ENCODE results near the gene ZSWIM3. TPM values are rescaled to one million over a fixed set of nuclear protein-coding genes. Genes with fewer than 3 reads are reported as not detected.

The ZSWIM3 gene
- polyA plus RNA-seq, 4 donors = 5.1 to 5.3 (median 5.2) TPM

DNA sequence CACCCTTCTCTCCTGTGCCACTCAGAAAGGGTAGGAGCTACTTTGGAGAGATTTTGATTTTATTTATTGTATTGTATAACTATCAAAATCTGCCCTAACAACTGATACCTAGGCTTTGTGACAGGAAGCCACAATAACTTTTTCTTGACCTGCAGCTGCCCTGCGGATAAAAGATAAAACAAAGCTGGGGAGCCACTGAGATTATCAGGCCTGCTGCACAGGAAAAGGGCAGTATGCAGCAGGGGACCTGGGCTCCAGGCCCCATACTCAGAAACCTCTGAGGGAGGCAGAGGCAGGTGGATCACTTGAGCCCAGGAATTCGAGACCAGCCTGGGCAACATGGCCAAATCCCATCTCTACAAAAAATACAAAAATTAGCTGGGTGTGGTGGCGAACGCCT lies 24.8 kb upstream of the ZSWIM3 start:
- no peak for DNase-seq (ENCODE audit: low read depth in 4 of 4, low spot score in 3 of 4)

DNA sequence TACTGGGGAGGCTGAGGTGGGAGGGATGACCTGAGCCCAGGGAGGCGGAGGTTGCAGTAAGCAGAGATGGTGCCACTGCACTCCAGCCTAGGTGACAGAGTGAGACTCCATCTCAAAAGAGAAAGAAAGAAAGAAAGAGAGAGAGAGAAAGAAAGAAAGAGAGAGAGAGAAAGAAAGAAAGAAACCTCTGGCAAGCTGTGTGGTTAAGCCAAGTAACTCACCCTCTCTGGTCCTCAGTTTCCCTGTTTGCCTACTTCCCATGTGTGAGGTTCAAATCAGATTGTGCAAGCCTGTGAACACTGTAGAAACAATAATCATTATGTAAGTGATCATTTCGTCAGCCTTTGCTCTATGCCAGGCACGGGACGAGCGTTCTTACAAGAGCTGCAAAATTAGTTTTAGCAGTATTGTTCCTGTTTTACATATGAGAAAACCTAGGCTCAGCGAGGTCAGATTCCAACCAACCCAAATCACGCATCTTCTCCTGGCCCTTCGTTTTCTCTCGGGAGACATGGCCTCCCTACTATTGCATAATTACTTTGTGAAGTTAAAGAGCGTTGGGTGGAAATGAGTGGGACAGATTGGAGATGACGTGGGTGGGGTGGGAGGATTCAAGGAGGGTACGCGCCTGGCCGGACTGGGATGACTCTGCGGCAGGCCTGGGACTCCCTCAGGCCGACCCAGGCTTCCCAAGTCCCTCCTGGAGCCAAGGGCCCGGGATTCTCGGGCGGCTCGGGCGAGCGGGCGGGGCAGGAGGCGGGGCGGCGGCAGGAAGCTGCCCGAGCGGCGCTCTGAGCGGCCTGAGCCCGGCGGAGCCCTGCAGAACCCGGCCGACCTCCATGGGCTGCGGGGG lies 24.2 kb upstream of the ZSWIM3 start, which contains the start of gene SNX21:
SNX21 (plus strand) TSS at position 770 of the 853 bp plus-strand sequence. CDS start 121 bp downstream, outside the sequence.
- no peak for DNase-seq (ENCODE audit: low read depth in 4 of 4, low spot score in 3 of 4)

DNA sequence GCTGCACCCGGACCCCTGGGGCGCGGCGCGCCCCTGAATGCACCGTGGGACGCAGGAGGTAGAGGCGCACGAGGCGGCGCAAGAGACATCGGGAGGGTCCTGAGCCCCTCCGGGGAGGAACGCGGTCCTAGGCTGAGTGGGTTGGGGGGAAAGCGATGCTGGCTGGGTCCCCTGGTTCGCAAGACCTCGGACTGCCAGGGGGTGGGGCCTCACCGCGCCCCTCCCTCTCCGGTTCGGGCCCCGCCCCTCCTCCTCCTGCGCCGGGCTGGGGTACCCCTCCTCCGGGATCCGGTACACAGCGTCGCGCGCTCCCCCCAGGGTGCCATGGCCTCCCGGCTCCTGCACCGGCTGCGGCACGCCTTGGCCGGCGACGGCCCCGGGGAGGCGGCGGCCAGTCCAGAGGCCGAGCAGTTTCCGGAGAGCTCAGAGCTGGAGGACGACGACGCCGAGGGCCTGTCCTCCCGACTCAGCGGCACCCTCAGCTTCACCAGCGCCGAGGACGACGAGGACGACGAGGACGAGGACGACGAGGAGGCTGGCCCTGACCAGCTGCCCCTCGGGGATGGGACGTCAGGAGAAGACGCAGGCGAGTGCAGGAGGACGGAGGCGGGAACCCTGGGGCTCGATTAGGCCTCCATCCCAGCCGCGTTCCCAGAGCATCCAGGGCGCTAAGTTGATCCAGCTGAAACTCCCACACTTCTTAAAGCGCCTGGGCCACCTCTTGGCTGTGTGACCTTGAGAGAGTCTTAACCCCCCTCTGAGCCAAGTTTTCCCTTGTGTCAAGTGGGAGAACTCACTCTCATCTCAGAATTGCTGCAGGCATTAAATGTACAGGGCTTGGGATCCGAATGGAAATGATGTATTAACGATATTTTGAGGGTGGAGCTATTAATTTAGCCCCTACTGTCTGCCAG lies 23.3 kb upstream of the ZSWIM3 start:
- no peak for DNase-seq (ENCODE audit: low read depth in 4 of 4, low spot score in 3 of 4)

DNA sequence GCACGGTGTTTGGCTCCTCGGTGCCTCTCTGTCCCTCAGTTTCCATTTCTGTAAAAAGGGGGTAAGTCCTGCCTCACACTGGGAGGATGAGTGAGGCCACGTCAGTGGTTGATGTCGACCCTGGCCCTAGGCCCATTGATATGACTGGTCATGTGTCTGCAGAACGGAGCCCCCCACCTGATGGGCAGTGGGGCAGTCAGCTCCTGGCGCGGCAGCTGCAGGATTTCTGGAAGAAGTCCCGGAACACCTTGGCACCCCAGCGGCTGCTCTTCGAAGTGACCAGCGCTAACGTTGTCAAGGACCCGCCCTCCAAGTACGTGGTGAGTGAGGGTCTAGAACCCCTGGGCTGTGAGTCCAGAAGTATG lies 22.6 kb upstream of the ZSWIM3 start:
- no peak for DNase-seq (ENCODE audit: low read depth in 4 of 4, low spot score in 3 of 4)

DNA sequence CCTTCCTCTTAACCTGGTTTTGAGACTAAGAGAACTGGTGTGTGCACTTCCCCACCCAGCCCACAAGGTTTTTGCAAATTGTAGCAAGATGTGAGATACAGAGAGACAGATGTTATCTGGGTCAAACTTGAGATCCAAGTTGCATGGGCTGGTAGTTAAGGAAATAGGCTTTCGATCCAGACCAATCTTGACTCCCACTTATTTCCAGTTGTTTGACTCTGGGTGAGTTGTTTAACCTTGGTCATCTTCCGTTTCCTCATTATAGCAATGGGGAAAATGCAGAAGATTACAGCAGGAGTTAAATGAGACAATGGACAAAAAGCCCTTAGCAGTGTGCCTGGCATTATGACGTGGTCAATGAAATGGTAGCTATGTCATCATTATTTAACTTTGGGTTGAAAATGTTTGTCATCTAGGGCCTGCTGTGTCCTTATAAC lies 22.1 kb upstream of the ZSWIM3 start:
- DNase-seq (ENCODE audit: low read depth in 4 of 4, low spot score in 3 of 4) = no peak

DNA sequence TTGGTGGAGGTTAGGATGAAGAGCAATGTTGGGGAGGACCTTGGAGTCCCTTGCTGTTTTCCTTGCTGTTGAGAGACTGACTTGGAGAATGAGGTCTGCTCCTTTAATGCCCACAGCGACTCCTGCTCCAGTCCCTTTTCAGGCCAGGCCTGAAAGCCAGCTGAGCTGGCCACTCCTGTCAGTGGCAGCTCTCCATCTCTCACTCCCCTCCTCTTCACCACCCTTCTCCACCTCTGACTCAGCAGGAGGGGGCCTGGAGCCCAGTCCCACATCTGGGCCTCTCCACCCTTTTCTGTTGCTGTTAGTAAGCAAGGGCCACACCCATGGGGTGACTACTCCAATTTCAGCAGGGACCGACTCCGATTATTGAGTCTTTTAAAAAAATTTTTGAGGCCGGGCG lies 21.6 kb upstream of the ZSWIM3 start:
- DNase-seq (ENCODE audit: low read depth in 4 of 4, low spot score in 3 of 4) = no peak

DNA sequence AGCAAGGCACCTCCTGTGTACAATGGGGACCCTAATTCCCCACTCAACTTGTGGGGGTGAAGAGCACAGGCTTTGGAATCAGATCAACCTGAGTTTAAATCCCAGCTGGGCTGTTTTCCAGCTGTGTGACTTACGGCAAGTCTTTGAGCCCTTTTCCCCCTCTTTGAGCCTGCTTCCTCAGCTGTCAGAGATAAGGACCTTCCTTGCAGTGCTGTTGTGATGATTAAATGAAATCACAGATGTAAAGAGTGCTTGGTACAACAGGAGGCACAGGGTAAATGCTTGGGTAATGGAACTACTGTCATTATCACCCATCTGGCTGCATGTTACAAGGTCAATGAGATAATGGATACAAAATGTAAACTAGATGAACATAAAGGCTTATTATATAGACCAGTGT lies 20.6 kb upstream of the ZSWIM3 start:
- DNase-seq (ENCODE audit: low read depth in 4 of 4, low spot score in 3 of 4) = no peak

DNA sequence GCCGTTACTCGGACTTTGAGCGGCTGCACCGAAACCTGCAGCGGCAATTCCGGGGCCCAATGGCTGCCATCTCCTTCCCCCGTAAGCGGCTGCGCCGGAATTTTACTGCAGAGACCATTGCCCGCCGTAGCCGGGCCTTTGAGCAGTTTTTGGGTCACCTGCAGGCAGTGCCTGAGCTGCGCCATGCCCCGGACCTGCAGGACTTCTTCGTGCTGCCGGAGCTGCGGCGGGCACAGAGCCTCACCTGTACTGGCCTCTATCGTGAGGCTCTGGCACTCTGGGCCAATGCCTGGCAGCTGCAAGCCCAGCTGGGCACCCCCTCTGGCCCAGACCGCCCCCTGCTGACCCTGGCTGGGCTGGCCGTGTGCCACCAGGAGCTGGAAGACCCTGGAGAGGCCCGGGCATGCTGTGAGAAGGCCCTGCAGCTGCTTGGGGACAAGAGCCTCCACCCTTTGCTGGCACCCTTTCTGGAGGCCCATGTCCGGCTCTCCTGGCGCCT lies 16.7 kb upstream of the ZSWIM3 start:
- no peak for DNase-seq (ENCODE audit: low read depth in 4 of 4, low spot score in 3 of 4)

DNA sequence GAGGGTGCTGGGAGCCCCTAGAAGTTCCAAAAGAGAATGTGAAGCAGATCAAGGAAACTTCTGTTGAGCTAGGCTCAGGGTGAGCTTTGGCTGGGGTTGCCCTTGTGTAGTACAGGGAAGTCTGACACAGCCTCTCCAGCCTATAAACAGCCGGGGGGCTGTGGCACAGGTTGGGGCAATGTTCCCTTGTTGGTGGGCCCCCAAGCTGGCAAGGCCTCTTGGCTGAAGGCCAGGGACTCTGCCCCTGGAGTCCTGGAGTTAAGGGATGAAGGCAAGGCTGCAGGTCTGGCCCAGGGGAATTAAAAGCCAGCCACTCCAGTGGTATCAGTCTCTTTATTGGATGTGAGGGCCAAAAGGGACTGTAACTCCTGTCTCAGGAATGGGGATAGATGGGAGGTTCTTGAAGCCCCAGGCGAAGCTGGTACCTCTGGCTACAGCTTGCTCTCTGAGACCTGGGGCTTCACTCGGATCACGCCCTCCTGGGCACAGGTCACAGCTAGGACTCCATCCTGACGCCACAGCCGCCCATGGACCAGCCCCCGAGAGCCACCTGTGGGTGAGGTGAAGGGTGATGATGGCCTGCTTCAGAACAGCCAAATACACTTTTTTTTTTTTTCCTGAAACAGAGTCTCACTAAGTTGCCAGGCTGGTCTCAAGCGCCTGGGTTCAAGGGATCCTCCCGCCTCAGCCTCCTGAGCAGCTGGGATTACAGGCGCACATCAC lies 15.8 kb upstream of the ZSWIM3 start:
- no peak for DNase-seq (ENCODE audit: low read depth in 4 of 4, low spot score in 3 of 4)

DNA sequence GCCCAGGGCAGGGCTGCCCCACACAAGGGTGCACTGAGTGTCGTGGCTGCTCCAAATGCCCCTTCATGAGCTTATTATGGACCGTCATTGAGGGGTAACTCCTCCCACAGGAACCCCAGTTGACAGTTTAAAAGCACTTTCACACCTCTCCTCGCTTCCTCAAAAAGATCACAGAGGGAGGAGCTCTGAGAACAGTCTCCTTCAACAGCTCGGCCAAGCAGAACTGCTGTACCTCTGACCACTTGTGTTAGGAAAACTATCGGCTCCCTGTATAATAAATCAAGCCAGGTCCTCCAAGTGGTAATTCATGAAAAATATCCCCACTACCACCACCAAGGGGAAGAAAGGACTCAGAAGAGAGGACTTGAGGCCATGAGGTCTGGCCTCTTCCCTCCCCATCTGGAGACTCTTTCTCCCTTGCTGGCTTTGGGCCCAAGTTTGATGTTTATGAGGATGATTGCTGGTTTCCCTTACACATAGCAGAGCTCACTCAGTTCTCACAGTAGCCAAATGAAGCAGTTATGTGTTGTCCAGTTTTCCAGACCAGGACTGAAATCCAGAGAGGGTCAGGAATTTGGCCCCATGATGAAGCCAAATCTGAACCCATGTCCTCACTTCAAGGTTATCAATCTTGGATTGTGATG lies 15.1 kb upstream of the ZSWIM3 start:
- no peak for DNase-seq (ENCODE audit: low read depth in 4 of 4, low spot score in 3 of 4)

DNA sequence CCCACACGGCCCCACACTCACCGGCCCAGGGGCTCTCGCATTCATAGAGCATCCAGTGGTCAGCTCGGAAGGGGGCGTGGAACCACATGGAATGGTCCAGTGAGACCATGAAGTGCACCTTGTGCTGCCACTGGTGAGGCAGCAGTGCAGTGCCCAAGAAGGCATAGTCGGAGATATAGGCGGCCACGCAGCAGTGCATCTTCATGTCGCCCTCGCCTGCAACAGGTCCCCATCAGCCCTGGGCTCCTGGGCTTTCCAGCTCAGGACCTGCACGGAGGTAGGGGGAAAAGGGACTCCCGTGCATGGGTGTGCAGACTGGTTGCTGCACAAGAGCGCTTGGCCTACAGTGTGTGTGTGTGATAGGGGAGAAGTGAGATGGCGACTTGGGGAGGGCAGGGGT lies 13.9 kb upstream of the ZSWIM3 start:
- no peak for DNase-seq (ENCODE audit: low read depth in 4 of 4, low spot score in 3 of 4)

DNA sequence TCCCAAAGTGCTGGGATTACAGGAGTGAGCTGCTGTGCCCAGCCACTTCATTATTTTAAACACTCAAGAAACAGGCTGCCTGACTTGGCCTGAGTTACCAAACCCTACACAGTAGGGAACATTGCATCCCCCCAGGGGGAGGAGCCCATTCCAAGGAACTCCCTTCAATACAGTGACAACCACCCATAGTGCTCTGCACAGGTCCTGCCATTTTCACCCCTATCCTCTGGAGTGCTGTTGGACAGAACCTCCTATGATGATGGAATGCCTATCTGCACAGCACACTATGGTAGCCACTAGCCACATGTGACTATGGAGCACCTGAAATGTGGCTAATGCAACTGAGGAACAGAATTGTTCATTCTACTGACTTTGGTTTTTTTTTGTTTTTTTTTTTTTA lies 12.0 kb upstream of the ZSWIM3 start:
- DNase-seq (ENCODE audit: low read depth in 4 of 4, low spot score in 3 of 4) = no peak

DNA sequence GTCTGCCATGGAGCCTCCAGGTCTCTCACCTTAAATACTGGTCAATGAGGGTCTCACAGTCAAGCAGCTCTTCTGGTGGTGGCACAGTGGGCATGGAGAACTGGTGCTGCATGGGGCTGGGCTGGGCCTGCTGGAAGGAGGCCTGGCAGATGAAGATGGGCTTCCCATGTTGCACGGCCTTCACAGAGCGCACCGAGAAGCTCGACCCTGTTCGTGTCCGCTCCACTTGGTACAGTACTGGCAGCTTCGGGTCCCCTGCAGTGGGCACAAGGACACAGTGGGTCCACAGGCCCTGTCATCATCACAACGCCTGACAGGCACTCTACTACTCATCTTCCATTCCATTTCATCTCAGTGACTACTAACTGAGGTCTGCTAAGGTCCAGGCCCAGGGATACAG lies 9.0 kb upstream of the ZSWIM3 start:
- DNase-seq (ENCODE audit: low read depth in 4 of 4, low spot score in 3 of 4) = no peak

DNA sequence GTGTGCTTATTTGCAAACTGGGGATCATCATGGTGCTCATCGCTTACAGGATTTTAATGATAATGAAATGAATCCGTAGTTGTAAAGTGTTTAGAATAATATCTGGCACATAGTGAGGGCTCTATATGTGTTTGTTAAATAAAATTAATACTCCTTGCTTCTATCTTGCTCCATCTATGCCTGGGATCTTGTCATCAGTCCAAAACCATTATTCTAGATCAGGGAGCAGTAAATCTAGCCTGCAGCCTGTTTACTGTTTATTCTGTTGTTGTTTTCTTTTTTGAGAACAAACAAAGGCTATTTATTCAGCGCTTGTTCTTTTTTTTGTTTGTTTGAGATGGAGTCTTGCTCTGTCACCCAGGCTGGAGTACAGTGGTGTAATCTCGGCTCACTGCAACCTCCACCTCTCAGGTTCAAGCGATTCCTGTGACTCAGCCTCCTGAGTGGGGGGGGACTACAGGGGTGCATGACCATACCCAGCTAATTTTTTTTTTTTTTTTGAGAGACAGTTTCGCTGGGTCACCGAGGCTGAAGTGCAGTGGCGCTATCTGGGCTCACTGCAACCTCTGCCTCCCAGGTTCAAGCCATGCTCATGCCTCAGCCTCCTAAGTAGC lies 8.3 kb upstream of the ZSWIM3 start:
- no peak for DNase-seq (ENCODE audit: low read depth in 4 of 4, low spot score in 3 of 4)

DNA sequence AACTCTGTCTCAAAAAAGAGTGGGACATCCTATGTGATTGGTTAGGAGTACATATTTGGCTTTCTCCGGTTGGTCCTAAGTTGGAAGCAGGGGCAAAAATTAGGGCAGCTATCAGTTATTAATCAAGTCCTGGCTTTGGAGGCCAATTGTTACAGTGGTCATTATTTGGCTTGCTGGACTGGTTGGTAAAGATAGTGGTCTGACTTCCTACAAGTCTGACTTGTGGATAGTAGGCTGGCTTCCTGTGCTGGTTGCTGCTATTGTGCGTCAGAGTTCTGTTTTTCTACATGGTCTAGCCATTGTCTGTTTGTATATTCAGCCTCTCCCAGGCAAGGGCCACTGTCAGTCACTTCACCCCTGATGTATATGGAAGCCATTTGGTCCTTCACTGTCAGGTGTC lies 7.2 kb upstream of the ZSWIM3 start:
- no peak for DNase-seq (ENCODE audit: low read depth in 4 of 4, low spot score in 3 of 4)

DNA sequence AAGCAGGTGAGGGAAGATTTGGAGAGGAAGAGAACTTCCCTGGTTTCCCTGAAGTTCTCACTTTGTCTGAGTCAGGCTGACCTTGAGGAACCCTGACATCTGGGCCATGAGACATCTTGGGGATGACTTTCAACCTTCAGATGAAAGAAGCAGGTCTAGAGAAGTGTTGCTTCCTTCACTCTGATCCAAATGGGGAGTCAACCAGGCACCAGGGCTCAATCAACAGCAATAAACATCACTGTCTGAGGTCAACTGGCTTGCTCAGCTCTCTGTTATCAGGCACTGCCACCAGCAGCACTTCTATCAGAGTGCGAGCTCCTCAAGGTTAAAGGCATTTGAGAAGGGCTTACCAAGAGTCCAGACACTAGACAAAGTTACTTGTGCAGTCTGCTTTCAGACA lies 6.5 kb upstream of the ZSWIM3 start:
- no peak for DNase-seq (ENCODE audit: low read depth in 4 of 4, low spot score in 3 of 4)

DNA sequence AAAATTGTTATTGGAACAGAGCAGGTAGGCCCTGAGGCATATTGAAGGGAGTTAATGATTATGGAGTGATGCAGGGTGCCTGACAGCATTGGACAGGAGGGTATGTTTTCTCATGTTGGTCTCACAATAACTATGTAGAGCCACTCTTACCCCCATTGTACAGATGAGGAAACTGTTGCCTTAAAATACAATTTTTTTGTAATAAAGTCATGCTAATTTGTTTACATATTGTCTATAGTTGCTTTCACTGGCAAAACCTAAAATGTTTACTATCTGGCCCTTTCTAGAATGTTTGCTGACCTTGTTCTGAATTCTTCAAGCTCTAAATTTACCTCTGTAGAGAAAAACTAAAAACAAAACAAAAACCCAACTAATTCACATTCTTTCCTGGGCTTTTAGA lies 5.9 kb upstream of the ZSWIM3 start:
- DNase-seq (ENCODE audit: low read depth in 4 of 4, low spot score in 3 of 4) = no peak

DNA sequence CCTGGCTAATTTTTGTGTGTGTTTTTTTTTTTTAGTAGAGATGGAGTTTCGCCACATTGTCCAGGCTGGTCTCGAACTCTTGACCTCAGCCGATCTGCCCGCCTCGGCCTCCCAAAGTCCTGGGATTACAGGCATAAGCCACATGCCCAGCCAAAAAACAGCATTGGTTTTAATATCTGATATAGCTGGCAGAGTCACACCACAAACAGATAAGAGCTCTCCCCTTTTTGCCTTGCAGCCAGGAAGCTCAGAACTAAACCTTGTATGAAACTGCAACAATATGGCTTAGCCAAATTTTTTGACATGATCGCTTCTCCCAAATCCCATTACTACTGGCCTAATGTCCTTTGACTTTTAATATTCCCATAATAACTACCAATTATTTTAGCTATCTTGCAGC lies 5.1 kb upstream of the ZSWIM3 start:
- no peak for DNase-seq (ENCODE audit: low read depth in 4 of 4, low spot score in 3 of 4)

DNA sequence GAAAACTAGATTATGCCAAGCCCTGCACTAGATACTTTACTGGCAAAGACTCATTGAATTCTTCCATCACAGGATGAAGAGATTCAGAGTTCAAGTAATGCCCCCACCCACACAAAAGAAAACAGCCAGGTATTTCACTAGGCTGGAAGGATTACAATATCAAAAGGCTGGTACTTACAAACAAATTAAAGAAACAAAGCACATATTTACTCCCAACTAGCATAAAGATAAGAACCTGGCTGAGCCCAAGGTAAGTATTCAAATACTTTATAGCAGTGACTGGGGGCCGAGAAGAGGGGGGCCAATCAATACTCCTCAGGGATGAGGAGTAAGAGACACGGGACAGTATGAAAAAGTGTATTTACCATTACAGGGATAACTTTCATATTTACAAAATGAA lies 3.9 kb upstream of the ZSWIM3 start:
- DNase-seq (ENCODE audit: low read depth in 4 of 4, low spot score in 3 of 4) = no peak

DNA sequence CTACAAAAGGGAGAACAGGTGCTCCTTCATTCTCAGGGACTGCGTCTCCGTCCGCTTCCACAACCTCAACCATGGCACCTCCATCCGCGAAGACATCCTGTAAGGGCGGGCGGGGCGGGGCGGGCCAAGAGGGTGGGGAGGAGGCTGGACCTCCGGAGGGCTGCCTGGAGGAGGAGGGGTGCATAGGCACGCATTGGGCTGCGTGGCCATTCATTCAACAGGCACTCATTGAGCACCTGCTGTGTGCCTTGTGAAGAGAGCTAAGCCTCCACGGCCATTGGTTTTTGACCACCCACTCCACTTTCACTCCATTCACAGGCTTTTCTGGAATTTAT lies 435 bp downstream of the ZSWIM3 start:
- DNase-seq (ENCODE audit: low read depth in 4 of 4, low spot score in 3 of 4) = no peak
